OCI-LY1 (cell line): ENCODE results near the gene FAM72D.
"Not testable (repeated sequence)": the region's sequence is repeated elsewhere in the genome, so short reads cannot be mapped to it uniquely, and the experiment has no call there.

Experiments used
- H2AFZ ChIP-seq: fragments of 200-600 bp; sonication (generic), shearing (Covaris generic); 2 replicates; pipeline ENCODE4 v1.6.0; 2014; ENCODE audit warnings: antibody characterized with exemption, mild to moderate bottlenecking, low read length
- H3F3A ChIP-seq: fragments of 200-600 bp; sonication (generic), shearing (Covaris generic); 2 replicates; pipeline ENCODE4 v1.6.0; 2014; ENCODE audit warnings: mild to moderate bottlenecking, antibody characterized with exemption, low read length, moderate library complexity; ENCODE audit not compliant: insufficient read depth
- H3K27ac ChIP-seq: fragments of 200-600 bp; sonication (generic); 2 replicates; pipeline ENCODE4 v1.5.1; 2014; ENCODE audit warnings: low read length, mixed run types, mild to moderate bottlenecking, low read depth; ENCODE audit not compliant: poor library complexity, severe bottlenecking
- H3K27me3 ChIP-seq: fragments of 200-600 bp; sonication (generic); 2 replicates; pipeline ENCODE4 v1.6.0; 2014; ENCODE audit warnings: antibody characterized with exemption, mild to moderate bottlenecking, low read length, moderate library complexity; ENCODE audit not compliant: insufficient read depth
- H3K36me3 ChIP-seq: fragments of 200-600 bp; sonication (generic); 2 replicates; pipeline ENCODE4 v1.6.1; 2014; ENCODE audit warnings: mild to moderate bottlenecking, antibody characterized with exemption, low read length, moderate library complexity, mixed read lengths; ENCODE audit not compliant: insufficient read depth
- H3K4me1 ChIP-seq: fragments of 200-600 bp; sonication (generic); 2 replicates; pipeline ENCODE4 v1.5.1; 2014; ENCODE audit warnings: mild to moderate bottlenecking, low read length, moderate library complexity; ENCODE audit not compliant: insufficient read depth, severe bottlenecking
- H3K4me2 ChIP-seq: fragments of 200-600 bp; sonication (generic), shearing (Covaris generic); 2 replicates; pipeline ENCODE4 v1.6.1; 2014; ENCODE audit warnings: low read length
- H3K4me3 ChIP-seq: fragments of 200-600 bp; sonication (generic); 2 replicates; pipeline ENCODE4 v1.5.1; 2014; ENCODE audit warnings: low read length, low read depth, mild to moderate bottlenecking, mixed read lengths; ENCODE audit not compliant: poor library complexity, severe bottlenecking
- H3K79me2 ChIP-seq: fragments of 200-600 bp; shearing (Covaris generic); 2 replicates; pipeline ENCODE4 v1.6.1; 2016; ENCODE audit warnings: mixed run types, low read length, mixed read lengths; ENCODE audit not compliant: insufficient read depth
- H3K9ac ChIP-seq: fragments of 200-600 bp; sonication (generic), shearing (Covaris generic); 2 replicates; pipeline ENCODE4 v1.6.1; 2014; ENCODE audit warnings: mild to moderate bottlenecking, low read length, mixed read lengths
- H3K9me2 ChIP-seq: fragments of 200-600 bp; sonication (generic), shearing (Covaris generic); 2 replicates; pipeline ENCODE4 v1.6.1; 2014; ENCODE audit warnings: low read depth, mild to moderate bottlenecking, low read length, mixed read lengths
- H3K9me3 ChIP-seq: fragments of 200-600 bp; shearing (Covaris generic); 2 replicates; pipeline ENCODE4 v1.6.1; 2014; ENCODE audit warnings: low read length, mixed read lengths
- H4K20me1 ChIP-seq: fragments of 200-600 bp; sonication (generic), shearing (Covaris generic); 2 replicates; pipeline ENCODE4 v1.6.0; 2016; ENCODE audit warnings: mild to moderate bottlenecking, low read length; ENCODE audit not compliant: insufficient read depth

Gene FAM72D

DNA sequence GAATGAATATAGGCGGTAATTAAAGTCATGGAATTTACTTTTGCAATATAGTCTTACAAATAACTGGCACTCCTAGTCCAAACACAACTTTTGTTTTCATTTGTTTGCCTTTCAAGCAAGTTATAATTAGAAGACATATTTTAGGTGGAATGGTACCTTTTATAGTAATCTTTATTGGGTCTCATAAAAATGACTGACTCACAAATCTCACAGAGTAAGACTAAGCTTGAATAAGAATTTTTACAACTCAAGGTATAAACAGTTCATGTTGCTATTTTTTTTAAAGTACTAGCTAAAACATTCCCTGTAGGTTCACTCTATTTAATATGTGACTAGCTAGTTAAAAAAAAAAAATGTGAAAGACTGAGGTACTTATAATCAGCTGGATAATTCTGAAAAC lies 6.0 kb downstream of the FAM72D start:
- not testable (repeated sequence) for H3K9me3 ChIP-seq, H4K20me1 ChIP-seq, H3K27ac ChIP-seq, H3K4me1 ChIP-seq, H2AFZ ChIP-seq, H3K9ac ChIP-seq, H3K27me3 ChIP-seq, H3K4me2 ChIP-seq, H3K79me2 ChIP-seq, H3K36me3 ChIP-seq, H3K4me3 ChIP-seq, H3K9me2 ChIP-seq, H3F3A ChIP-seq

DNA sequence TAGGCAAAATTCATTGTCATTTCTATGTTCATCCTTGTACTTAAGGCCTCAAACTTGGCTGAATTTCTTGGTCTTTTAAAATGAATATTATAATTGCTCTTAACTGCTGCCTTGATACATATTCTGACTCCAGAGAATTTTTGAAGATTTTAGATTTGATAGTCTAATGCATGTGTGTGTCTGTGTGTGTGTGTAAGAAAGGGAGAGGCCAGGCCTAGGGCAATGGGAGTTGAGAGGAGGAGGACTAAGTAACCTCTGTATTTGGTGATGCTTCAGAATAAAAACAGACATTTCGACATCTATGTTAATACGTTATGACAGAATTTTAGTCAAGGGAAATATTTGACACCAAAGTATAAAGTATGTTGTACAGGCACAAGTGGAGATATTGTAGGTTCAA lies 7.5 kb downstream of the FAM72D start:
- not testable (repeated sequence) for H3K4me3 ChIP-seq, H4K20me1 ChIP-seq, H3K9ac ChIP-seq, H2AFZ ChIP-seq, H3K9me3 ChIP-seq, H3K36me3 ChIP-seq, H3K27ac ChIP-seq, H3K4me1 ChIP-seq, H3K4me2 ChIP-seq, H3F3A ChIP-seq, H3K9me2 ChIP-seq, H3K79me2 ChIP-seq, H3K27me3 ChIP-seq

DNA sequence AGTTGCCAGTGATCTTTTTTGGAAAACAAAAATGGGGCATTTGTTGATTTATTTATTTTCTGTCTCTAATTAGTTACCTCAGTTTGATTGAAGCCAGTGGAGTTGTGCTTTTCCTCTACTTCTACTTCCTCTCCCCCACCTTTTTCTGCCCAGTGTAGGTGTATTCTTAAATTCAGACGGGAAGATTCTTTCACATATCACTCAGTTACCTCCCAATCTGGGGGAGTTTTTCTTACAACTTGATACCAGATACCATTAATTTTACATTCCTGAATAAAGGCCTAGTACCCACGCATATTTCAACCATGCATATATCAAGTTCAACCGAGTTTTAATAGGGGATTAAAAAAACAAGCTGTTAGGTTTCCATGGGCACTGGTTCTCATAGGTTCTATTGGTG lies 15.9 kb downstream of the FAM72D start:
- H3K9me3 ChIP-seq, H3K27me3 ChIP-seq, H2AFZ ChIP-seq, H3K9ac ChIP-seq, H3K27ac ChIP-seq, H3F3A ChIP-seq, H3K4me3 ChIP-seq, H3K9me2 ChIP-seq, H3K36me3 ChIP-seq, H3K4me1 ChIP-seq, H3K79me2 ChIP-seq, H4K20me1 ChIP-seq, H3K4me2 ChIP-seq: not testable (repeated sequence)

DNA sequence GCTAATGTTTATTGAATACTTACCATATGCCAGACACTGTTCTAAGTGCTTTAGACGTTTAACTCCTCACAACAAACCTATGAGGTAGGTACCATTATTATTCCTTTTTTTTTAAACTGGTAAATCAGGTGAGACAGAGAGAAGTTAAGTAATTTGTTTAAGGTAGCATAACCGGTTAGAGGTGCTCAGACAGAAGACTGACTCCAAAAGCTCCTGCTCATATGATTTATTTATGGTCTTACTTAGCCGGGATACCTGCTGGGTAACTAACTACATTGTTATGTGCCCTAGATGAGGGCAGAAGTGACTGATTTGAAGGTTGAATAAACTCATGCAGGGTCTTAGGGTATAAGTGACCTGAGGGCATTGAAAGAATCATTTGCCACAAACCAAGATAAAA lies 16.9 kb downstream of the FAM72D start:
- H3F3A ChIP-seq, H3K4me1 ChIP-seq, H3K36me3 ChIP-seq, H2AFZ ChIP-seq, H3K27me3 ChIP-seq, H3K9ac ChIP-seq, H4K20me1 ChIP-seq, H3K9me3 ChIP-seq, H3K9me2 ChIP-seq, H3K27ac ChIP-seq, H3K4me3 ChIP-seq, H3K79me2 ChIP-seq, H3K4me2 ChIP-seq: not testable (repeated sequence)

DNA sequence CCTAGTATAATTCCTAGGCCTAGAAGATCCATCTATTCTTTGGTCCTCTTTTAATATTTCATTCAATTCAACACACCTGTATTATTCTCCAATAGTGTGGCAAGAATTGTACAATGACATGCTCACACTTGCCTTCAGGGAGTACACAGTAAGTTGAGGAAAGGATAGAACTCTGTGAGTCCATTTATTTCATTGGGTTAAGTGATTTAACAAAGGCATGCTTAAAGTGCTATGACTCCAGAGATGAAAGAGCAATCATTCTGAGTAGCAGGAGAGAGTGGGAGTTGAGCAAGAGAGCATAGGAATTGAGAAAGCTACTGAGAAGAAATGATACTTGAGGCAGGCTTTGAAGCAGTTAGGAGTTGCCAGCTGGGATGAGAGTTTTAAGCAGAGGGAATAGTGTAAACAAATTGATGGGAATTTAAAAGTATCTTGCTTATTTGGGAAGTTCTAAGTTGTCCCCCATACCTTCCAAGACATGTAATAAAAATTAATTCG lies 18.8 kb downstream of the FAM72D start:
- H3K9me3 ChIP-seq, H3K4me1 ChIP-seq, H4K20me1 ChIP-seq, H3K36me3 ChIP-seq, H3K9ac ChIP-seq, H3K27ac ChIP-seq, H3K4me2 ChIP-seq, H3K79me2 ChIP-seq, H2AFZ ChIP-seq, H3K4me3 ChIP-seq, H3K27me3 ChIP-seq, H3F3A ChIP-seq, H3K9me2 ChIP-seq: not testable (repeated sequence)

DNA sequence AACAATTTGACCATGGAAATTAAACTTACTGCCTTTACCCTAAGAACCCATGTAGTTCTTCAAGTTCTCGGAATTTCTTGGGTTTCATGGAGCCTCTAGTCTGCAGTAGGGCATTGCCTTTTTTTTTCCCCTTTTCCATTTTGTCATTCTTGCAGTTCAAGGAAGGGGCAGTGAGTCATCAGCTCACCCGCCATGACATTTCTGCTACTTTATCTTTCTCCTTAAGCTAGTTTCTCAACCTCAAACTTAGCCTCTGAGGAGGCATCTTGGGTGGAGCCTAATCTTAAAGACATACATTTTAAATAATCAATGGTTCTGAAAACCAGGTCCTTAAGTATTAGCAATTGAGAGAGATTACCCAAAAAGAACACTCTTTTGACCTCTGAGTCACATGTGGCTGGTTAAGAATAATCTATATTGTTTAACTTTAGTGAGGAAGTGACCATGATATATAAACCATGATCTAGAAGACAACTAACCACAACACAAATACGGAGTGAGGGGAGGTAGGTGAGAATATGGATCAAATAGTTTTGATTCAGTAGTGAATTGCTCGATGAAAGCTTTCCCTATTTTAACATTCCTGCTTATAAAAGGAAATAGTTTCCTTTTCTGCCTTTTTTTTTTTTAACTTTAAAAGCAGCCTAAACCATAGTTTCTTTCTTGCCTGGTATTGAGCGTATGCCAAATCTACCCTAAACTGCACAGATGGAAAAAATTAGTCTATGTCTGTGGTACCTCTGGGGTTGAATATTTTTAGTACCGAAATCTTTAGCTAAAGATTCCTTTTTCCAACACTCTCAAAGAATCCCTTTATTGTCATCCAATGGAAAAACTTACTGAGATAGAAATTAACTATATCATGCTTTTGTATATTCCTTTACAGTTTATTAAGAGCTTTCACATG lies 20.1 kb downstream of the FAM72D start:
- H3F3A ChIP-seq, H3K9me3 ChIP-seq, H3K27me3 ChIP-seq, H4K20me1 ChIP-seq, H3K4me1 ChIP-seq, H3K27ac ChIP-seq, H3K9me2 ChIP-seq, H3K4me2 ChIP-seq, H3K9ac ChIP-seq, H3K36me3 ChIP-seq, H3K4me3 ChIP-seq, H3K79me2 ChIP-seq, H2AFZ ChIP-seq: not testable (repeated sequence)

DNA sequence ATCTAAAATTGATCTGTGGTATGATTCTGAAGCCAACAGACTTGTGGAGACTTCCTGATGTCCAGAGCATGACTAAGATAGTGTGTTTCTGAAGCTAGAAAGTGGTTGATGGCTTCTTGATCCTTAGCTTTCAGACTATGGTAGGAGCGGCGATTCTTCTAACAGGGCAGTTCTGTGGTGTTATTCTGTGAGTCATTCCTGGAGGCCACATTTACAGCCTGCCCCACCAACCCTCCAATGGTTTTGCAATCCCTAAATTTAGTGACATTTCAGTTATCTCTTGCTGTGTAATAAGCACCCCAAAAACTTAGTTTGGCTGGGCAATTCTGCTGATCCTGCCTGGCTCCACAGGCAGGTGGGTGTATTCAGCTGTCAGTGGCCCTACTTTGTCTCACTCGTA lies 24.1 kb downstream of the FAM72D start:
- H3K4me2 ChIP-seq, H3K36me3 ChIP-seq, H3K79me2 ChIP-seq: not testable (repeated sequence)

More for the DNA sequence above, 24.1 kb downstream of the FAM72D start:
- H3K4me1 ChIP-seq, H3F3A ChIP-seq, H3K9me2 ChIP-seq, H3K27me3 ChIP-seq, H3K4me3 ChIP-seq, H3K9me3 ChIP-seq, H4K20me1 ChIP-seq, H3K9ac ChIP-seq, H2AFZ ChIP-seq, H3K27ac ChIP-seq: not testable (repeated sequence)
